Activated CD8-positive, alpha-beta T cell treated with anti-CD3 and anti-CD28 coated beads for 36 hours (primary cell): ENCODE measurements around the gene VIPR1. TPM values are rescaled to one million over a fixed set of nuclear protein-coding genes. Genes with fewer than 3 reads are reported as not detected.

Experiments
- ATAC-seq: fragments of 200-7000 bp; cut with Tn5 transposase; one replicate; pipeline ENCODE4 v1.10.0; 2021; ENCODE audit warnings: mild to moderate bottlenecking, moderate library complexity
- CTCF ChIA-PET: fragments of 350-600 bp; sonication (Branson Sonifier 250); formaldehyde crosslinking; loops from one replicate; lab custom pipeline; 2021; ENCODE audit warnings: antibody characterized with exemption; lab: Charles Lee
- POLR2A ChIA-PET: fragments of 350-600 bp; sonication (Branson Sonifier 250); formaldehyde crosslinking; loops from one replicate; lab custom pipeline; 2021; ENCODE audit warnings: antibody characterized with exemption; lab: Charles Lee
- DNase-seq: peaks from one replicate; pipeline ENCODE4 v3.0.0-alpha.2; 2020
- H3K27ac Mint-ChIP-seq: one replicate; pipeline ENCODE4 v1.8.0; 2021; ENCODE audit warnings: mild to moderate bottlenecking, mixed read lengths
- H3K27me3 Mint-ChIP-seq: one replicate; pipeline ENCODE4 v1.8.0; 2021; ENCODE audit warnings: mixed read lengths
- H3K36me3 Mint-ChIP-seq: one replicate; pipeline ENCODE4 v1.8.0; 2021; ENCODE audit warnings: low read depth, mixed read lengths
- H3K4me1 Mint-ChIP-seq: one replicate; pipeline ENCODE4 v1.8.0; 2021; ENCODE audit warnings: low read depth, mixed read lengths
- H3K4me3 Mint-ChIP-seq: one replicate; pipeline ENCODE4 v1.8.0; 2021; ENCODE audit warnings: mild to moderate bottlenecking, moderate library complexity, mixed read lengths
- H3K9me3 Mint-ChIP-seq: one replicate; pipeline ENCODE4 v1.8.0; 2021; ENCODE audit warnings: mixed read lengths
- intact Hi-C: fragments of 100-400 bp; cut with micrococcal nuclease; formaldehyde crosslinking; loops from one replicate; pipeline ENCODE4 v1.10.0; 2022
- total RNA-seq, 2 experiments: library from RNA; stranded (reverse); gene quantifications; one replicate each; pipeline ENCODE4 v1.2.3, GENCODE V29; 2021
- TF ChIP-seq, protein P1 (sequence below): fragments of 200-600 bp; IDR thresholded peaks from one replicate; pipeline ENCODE4 v1.8.0; 2022; ENCODE audit warnings: antibody characterized with exemption, mild to moderate bottlenecking

Gene VIPR1
- total RNA-seq, 2 experiments from 2014 or later: 8.5 to 9.0 TPM

DNA sequence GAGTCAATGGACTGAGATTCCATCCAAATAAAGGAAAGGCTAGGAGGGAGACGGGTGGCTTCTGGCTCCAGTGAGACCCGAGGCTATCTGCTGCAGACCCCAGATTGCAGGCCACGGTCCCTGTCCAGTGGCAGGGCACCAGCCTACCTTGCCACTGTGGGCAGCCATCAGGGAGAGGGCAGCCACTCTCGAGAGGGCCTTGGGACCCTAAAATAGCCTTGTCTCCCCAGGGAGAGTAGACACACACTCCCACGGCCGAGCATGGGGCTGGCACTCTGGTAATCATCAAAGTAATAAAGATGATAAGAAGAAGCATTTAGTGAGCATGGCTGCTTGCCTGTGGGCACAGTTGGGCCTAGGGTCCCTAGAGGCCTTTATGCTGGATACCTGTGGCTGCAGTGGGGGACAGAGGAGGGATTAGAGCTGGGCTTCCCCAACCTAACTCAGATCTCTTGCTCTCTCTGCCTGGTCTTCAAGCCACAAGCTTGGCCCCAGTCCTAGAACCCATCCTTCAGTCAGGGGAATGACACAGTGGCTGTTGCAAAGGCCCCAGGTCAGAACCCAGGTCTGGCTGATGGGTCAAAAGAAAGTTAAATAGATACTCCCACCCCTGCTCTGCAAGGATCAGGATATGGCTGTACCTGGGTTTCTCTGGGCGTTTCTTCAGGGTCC, 9.2 kb upstream of the VIPR1 start:
- Mint-ChIP-seq H3K27me3 (no peaks in the 10 kb centered on the region), H3K27ac (no peak overlapping the region), H3K4me3 (no peak overlapping the region), H3K36me3 (no peaks in the 10 kb centered on the region), H3K4me1 (no peaks in the 10 kb centered on the region), H3K9me3 (no peaks in the 10 kb centered on the region)
- ATAC-seq: no peak
- intact Hi-C loops: no loop called here
- DNase-seq: no peak
- TF ChIP-seq, protein P1, sequence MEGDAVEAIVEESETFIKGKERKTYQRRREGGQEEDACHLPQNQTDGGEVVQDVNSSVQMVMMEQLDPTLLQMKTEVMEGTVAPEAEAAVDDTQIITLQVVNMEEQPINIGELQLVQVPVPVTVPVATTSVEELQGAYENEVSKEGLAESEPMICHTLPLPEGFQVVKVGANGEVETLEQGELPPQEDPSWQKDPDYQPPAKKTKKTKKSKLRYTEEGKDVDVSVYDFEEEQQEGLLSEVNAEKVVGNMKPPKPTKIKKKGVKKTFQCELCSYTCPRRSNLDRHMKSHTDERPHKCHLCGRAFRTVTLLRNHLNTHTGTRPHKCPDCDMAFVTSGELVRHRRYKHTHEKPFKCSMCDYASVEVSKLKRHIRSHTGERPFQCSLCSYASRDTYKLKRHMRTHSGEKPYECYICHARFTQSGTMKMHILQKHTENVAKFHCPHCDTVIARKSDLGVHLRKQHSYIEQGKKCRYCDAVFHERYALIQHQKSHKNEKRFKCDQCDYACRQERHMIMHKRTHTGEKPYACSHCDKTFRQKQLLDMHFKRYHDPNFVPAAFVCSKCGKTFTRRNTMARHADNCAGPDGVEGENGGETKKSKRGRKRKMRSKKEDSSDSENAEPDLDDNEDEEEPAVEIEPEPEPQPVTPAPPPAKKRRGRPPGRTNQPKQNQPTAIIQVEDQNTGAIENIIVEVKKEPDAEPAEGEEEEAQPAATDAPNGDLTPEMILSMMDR: no peak
- ChIA-PET CTCF (interaction anchor here (1.0 kb wide), 1 partner anchor 42 kb away, joined by 3 read pairs; no protein-coding TSS in a partner anchor), POLR2A (no interaction called here)

DNA sequence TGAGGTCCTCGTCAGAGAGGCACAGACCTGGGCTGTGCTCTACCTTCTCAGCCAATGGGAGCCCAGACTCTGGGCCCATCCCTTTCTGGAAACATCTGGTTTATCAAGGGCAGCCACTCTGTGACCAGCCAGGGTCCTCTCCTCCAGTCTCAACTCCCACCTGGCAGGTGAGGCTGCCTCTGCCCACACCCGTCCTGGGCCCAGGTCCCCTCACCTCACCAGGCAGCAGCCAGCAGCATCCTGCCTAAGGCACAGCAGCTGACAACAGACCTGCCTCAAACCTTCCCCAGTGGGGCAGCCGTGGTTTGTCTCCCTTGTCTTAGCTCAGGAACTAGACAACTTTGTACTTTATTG, 8.7 kb upstream of the VIPR1 start:
- CTCF ChIA-PET: interaction anchor here (0.6 to 1.0 kb wide), 2 partner anchors 42 to 93 kb away, joined by 3 read pairs; no protein-coding TSS in a partner anchor
- intact Hi-C loops: no loop called here

DNA sequence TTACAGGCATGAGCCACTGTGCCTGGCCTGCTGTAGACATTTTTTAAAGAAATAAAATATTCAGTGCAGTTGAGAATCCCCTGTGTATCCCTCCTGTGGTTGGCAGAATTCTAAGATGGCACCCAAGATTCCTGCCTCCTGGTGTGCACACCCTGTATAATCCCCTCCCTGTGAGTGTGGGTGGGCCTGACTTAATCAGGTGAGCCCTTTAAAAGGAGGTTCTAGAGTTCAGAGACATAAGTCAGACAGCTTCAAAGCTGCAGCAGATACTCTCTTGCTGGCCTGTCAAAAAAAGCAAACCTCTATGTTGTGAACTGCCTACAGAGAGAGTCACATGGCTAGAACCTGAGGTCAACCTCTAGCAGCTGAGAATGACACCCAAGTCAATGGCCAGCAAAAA, 7.0 kb upstream of the VIPR1 start:
- intact Hi-C loops: no loop called here
- Mint-ChIP-seq H3K27ac (no peak overlapping the region), H3K4me3 (no peak overlapping the region), H3K4me1 (no peaks in the 10 kb centered on the region), H3K27me3 (peaks cover 4% of the 10 kb centered on the region), H3K36me3 (no peaks in the 10 kb centered on the region), H3K9me3 (no peaks in the 10 kb centered on the region)
- POLR2A ChIA-PET: no interaction called here
- CTCF ChIA-PET: interaction anchor here (1.6 to 1.7 kb wide), 2 partner anchors 44 to 52 kb away, joined by 4 read pairs; no protein-coding TSS in a partner anchor
- DNase-seq: no peak
- TF ChIP-seq, protein P1: no peak
- ATAC-seq: no peak

More for the DNA sequence above, 8.7 kb upstream of the VIPR1 start:
- no peak for ATAC-seq
- no peak for DNase-seq
- H3K4me3 Mint-ChIP-seq: no peak overlapping the region
- TF ChIP-seq, protein P1: no peak
- H3K27ac Mint-ChIP-seq: no peak overlapping the region
- no peaks in the 10 kb centered on the region for H3K36me3 Mint-ChIP-seq
- POLR2A ChIA-PET: no interaction called here
- no peaks in the 10 kb centered on the region for H3K27me3 Mint-ChIP-seq
- no peaks in the 10 kb centered on the region for H3K9me3 Mint-ChIP-seq
- H3K4me1 Mint-ChIP-seq: no peaks in the 10 kb centered on the region

DNA sequence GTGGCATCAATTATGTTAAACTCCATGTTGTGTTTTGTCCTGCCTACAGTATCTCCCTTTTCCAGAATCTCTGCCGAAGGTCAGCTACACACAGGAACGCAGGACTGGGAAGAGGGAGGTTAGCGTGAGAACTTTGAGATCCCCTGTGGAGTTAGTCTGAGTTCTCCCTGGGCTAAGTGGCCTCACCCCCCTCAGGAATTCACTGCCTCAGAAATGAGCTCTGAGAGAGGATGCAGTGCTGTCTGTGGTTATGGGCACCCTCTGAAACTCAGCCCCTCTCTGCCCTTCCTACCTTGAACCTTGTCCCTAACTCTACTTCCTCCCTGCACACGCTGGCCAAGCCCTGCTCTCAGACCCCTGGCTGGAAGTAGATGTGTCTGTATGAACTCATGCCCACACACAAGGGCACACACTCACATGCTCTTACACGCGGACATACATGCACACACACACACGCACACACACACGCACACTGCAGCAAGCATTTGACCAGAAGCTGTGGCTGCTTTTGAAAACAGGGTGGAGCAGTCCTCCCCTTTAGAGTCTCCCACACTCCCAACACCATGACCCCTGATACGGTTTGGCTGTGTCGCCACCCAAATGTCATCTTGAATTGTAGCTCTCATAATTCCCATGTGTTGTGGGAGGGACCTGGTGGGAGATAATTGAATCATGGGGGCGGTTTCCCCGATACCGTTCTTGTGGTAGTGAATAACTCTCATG, 5.3 kb upstream of the VIPR1 start:
- ATAC-seq (no peak), DNase-seq (no peak)
- intact Hi-C loops: no loop called here
- no peak overlapping the region for H3K27ac Mint-ChIP-seq
- ChIA-PET POLR2A (no interaction called here), CTCF (interaction anchor here (1.2 to 1.7 kb wide), 4 partner anchors 22 to 50 kb away, joined by 3 to 5 read pairs (median 4); no protein-coding TSS in a partner anchor)
- H3K27me3 Mint-ChIP-seq: peaks cover 13% of the 10 kb centered on the region
- H3K4me1 Mint-ChIP-seq: peaks cover 7% of the 10 kb centered on the region
- TF ChIP-seq, protein P1: no peak
- no peak overlapping the region for H3K4me3 Mint-ChIP-seq
- H3K9me3 Mint-ChIP-seq: no peaks in the 10 kb centered on the region
- H3K36me3 Mint-ChIP-seq: no peaks in the 10 kb centered on the region

DNA sequence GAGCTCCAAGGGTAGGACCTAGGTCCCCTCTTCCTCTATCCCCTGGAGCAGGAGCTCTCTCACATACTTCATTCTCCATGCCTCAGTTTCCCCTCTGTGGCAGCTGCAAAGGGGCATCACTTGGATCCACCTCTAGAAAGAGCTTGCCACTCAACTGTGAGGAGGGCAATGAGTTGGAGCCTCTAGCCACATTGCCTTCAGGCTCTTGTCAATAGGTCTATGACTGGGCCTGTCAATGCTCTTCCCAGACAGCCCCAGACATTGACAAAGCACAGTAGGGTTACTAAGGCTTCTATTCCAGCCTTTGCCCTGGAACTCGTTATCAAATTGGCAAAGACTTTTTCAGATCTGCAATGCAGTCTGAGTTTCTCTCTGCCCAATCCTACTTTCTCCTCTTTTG, 4.4 kb upstream of the VIPR1 start:
- Mint-ChIP-seq H3K9me3 (no peaks in the 10 kb centered on the region), H3K27ac (no peak overlapping the region), H3K36me3 (no peaks in the 10 kb centered on the region), H3K27me3 (peaks cover 13% of the 10 kb centered on the region), H3K4me3 (no peak overlapping the region), H3K4me1 (peaks cover 11% of the 10 kb centered on the region)
- intact Hi-C loops: no loop called here
- DNase-seq (no peak), ATAC-seq (no peak)
- ChIA-PET CTCF (interaction anchor here (1.1 to 1.5 kb wide), 4 partner anchors 22 to 49 kb away, joined by 3 to 6 read pairs (median 4); no protein-coding TSS in a partner anchor), POLR2A (no interaction called here)
- TF ChIP-seq, protein P1: no peak
